ENCODE measurements around the gene PTTG1IP.

DNA sequence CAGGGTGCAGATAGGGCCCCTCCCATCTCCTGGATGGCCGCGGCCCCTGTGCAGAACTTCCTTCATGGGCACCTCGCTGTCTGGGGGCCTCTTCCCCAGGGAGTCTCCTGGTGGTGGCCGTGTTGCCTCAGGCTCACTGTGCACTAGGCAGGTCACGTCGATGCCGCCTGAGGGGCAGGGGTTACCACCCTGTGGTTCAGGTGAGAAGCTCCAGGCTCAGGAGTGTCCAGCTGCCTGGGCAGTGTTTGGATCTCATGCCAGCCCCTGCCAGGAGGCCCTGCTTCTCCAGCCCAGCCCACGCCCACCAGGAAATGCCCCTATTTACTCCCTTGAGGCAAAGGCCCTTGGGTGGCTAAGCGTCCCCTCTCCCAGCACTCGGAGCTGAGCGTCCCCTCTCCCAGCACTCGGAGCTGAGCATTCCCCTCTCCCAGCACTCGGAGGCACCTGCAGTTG, 45.1 kb upstream of the PTTG1IP start:
- TF ChIP-seq POLR2A (IDR thresholded peaks at IDR 0.05), result no peak
- TF ChIP-seq, protein P1, sequence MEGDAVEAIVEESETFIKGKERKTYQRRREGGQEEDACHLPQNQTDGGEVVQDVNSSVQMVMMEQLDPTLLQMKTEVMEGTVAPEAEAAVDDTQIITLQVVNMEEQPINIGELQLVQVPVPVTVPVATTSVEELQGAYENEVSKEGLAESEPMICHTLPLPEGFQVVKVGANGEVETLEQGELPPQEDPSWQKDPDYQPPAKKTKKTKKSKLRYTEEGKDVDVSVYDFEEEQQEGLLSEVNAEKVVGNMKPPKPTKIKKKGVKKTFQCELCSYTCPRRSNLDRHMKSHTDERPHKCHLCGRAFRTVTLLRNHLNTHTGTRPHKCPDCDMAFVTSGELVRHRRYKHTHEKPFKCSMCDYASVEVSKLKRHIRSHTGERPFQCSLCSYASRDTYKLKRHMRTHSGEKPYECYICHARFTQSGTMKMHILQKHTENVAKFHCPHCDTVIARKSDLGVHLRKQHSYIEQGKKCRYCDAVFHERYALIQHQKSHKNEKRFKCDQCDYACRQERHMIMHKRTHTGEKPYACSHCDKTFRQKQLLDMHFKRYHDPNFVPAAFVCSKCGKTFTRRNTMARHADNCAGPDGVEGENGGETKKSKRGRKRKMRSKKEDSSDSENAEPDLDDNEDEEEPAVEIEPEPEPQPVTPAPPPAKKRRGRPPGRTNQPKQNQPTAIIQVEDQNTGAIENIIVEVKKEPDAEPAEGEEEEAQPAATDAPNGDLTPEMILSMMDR (IDR thresholded peaks at IDR 0.05), result no peak
